ENCODE measurements around the gene SYNCRIP.
"Not testable (repeated sequence)": the region's sequence is repeated elsewhere in the genome, so short reads cannot be mapped to it uniquely, and the experiment has no call there.

The SYNCRIP gene

GRCh38 chr6:85593438-85594196 lies 49.1 kb downstream of the SYNCRIP start, which contains the start of gene SNX14:
SNX14 (minus strand) TSS chr6:85593858; CDS start chr6:85593718, 140 bp downstream.
- DNase-seq, result peak; percentile 85

- DNase-seq, result no peak
Measured at GRCh38 chr6:85592033-85592432, 50.7 kb downstream of the SYNCRIP start.

GRCh38 chr6:85591207-85591606 lies 51.5 kb downstream of the SYNCRIP start:
- DNase-seq, result no peak

GRCh38 chr6:85585741-85586140 lies 56.9 kb downstream of the SYNCRIP start:
- no peak for DNase-seq

- DNase-seq, result not testable (repeated sequence)
Measured at GRCh38 chr6:85582832-85583231, 59.9 kb downstream of the SYNCRIP start.

GRCh38 chr6:85581572-85581971 lies 61.1 kb downstream of the SYNCRIP start:
- no peak for DNase-seq

- DNase-seq, result no peak
Measured at GRCh38 chr6:85580878-85581267, 61.8 kb downstream of the SYNCRIP start.

GRCh38 chr6:85580118-85580877 lies 62.4 kb downstream of the SYNCRIP start:
- no peak for DNase-seq

- no peak for DNase-seq
Measured at GRCh38 chr6:85579581-85579980, 63.1 kb downstream of the SYNCRIP start.

GRCh38 chr6:85576476-85576875 lies 66.2 kb downstream of the SYNCRIP start:
- DNase-seq, result no peak

GRCh38 chr6:85574932-85575598 lies 67.6 kb downstream of the SYNCRIP start:
- DNase-seq, result no peak

GRCh38 chr6:85569323-85569722 lies 73.4 kb downstream of the SYNCRIP start:
- no peak for DNase-seq

- DNase-seq, result no peak
Measured at GRCh38 chr6:85568411-85568810, 74.3 kb downstream of the SYNCRIP start.

GRCh38 chr6:85565736-85566135 lies 77.0 kb downstream of the SYNCRIP start:
- DNase-seq, result no peak

- DNase-seq, result not testable (repeated sequence)
Measured at GRCh38 chr6:85564223-85564622, 78.5 kb downstream of the SYNCRIP start.

All from CD4-positive, alpha-beta T cell treated with Interferon gamma for 1 hour (primary cell).